Testis (tissue), 2 donors: ENCODE data around the gene LCNL1.

Experiments used
- CTCF ChIP-seq, 3 experiments: fragments of 450-650 bp in 2 of 3; fragments of 200-600 bp in 1 of 3; sonication (generic) in 1 of 3; IDR thresholded peaks; one replicate each; pipeline ENCODE4 v1.5.1; 2016 to 2019; ENCODE audit warnings: antibody characterized with exemption in 3 of 3, mild to moderate bottlenecking in 2 of 3, moderate library complexity in 1 of 3
- POLR2A ChIP-seq: fragments of 450-650 bp; IDR thresholded peaks from one replicate; pipeline ENCODE4 v1.6.1; 2017; ENCODE audit warnings: antibody characterized with exemption, mild to moderate bottlenecking, moderate library complexity

- TF ChIP-seq CTCF (IDR thresholded peaks at IDR 0.05): no peak
- TF ChIP-seq POLR2A: no peak
These were observed 45.4 kb upstream of the LCNL1 start for GRCh38 chr9:136937186-136938001.
